ENCODE results near the gene SEL1L. TPM values are rescaled to one million over a fixed set of nuclear protein-coding genes. Genes with fewer than 3 reads are reported as not detected.
A peak's percentile ranks its signal among the peaks of the same experiment; 100 is the strongest.
"Not testable (repeated sequence)": the region's sequence is repeated elsewhere in the genome, so short reads cannot be mapped to it uniquely, and the experiment has no call there.

SEL1L gene
- total RNA-seq, 1 experiment from 2014 or later, result 53.7 TPM

GRCh38 chr14:81464253-81465002 is 69.2 kb downstream of the SEL1L start:
- intact Hi-C loops (cut with micrococcal nuclease; ENCODE audit: unreplicated experiment) (no loop called here), in situ Hi-C loops (cut with HindIII; ENCODE audit: low pct_unique_long_range_greater_than_20kb, low sequenced_read_pairs) (no loop called here)
- TF ChIP-seq TCF7L2 (IDR thresholded peaks at IDR 0.05; ENCODE audit: low read depth, low read length) (no peak), CTCF (IDR thresholded peaks at IDR 0.05) (peak; percentile 81), SIN3A (IDR thresholded peaks at IDR 0.05; ENCODE audit: borderline replicate concordance, insufficient read depth, low read depth, low read length) (no peak), REST (IDR thresholded peaks at IDR 0.05; ENCODE audit: insufficient read depth in 1 of 2, low read depth in 2 of 2, low read length in 1 of 2) (no peak), POLR2AphosphoS5 (IDR thresholded peaks at IDR 0.05; ENCODE audit: low read depth, low read length) (no peak)
- Histone ChIP-seq H3K36me3 (ENCODE audit: control insufficient read depth, insufficient read depth, low read length) (no peaks in the 10 kb centered on the region), H3K9me3 (ENCODE audit: control insufficient read depth, insufficient read depth, low read depth, low read length) (no peaks in the 10 kb centered on the region), H3K4me3 (ENCODE audit: low read depth in 2 of 2, low read length in 2 of 2) (peak overlapping the region; percentile 33 to 63), H3K4me1 (ENCODE audit: control insufficient read depth, insufficient read depth, low read length) (no peaks in the 10 kb centered on the region), H3K27ac (ENCODE audit: low read length) (no peak overlapping the region), H3K27me3 (ENCODE audit: control insufficient read depth, insufficient read depth, low read length) (no peaks in the 10 kb centered on the region)
- BruUV-seq (replicated peaks), result no TSS peak
- ChIA-PET POLR2A (no interaction called here), CTCF (interaction anchor here (0.6 kb wide), 1 partner anchor 9 kb away, joined by 6 read pairs; no protein-coding TSS in a partner anchor)
- DNase-seq (ENCODE audit: low read depth, low spot score) (peak; percentile 61), ATAC-seq (no peak)

- POLR2A ChIA-PET; H3K4me3 ChIP-seq (ENCODE audit: low read depth in 2 of 2, low read length in 2 of 2); in situ Hi-C loops (cut with HindIII; ENCODE audit: low pct_unique_long_range_greater_than_20kb, low sequenced_read_pairs); ATAC-seq; H3K4me1 ChIP-seq (ENCODE audit: control insufficient read depth, insufficient read depth, low read length); H3K27ac ChIP-seq (ENCODE audit: low read length); H3K27me3 ChIP-seq (ENCODE audit: control insufficient read depth, insufficient read depth, low read length); H3K9me3 ChIP-seq (ENCODE audit: control insufficient read depth, insufficient read depth, low read depth, low read length); H3K36me3 ChIP-seq (ENCODE audit: control insufficient read depth, insufficient read depth, low read length); BruUV-seq (replicated peaks); intact Hi-C loops (cut with micrococcal nuclease; ENCODE audit: unreplicated experiment); DNase-seq (ENCODE audit: low read depth, low spot score); CTCF ChIA-PET: not testable (repeated sequence)
These were observed 71.3 kb downstream of the SEL1L start for GRCh38 chr14:81462356-81462755.

- no peaks in the 10 kb centered on the region for H3K4me1 ChIP-seq (ENCODE audit: control insufficient read depth, insufficient read depth, low read length)
- DNase-seq (ENCODE audit: low read depth, low spot score), result no peak
- intact Hi-C loops (cut with micrococcal nuclease; ENCODE audit: unreplicated experiment) (no loop called here), in situ Hi-C loops (cut with HindIII; ENCODE audit: low pct_unique_long_range_greater_than_20kb, low sequenced_read_pairs) (no loop called here)
- H3K9me3 ChIP-seq (ENCODE audit: control insufficient read depth, insufficient read depth, low read depth, low read length), result no peaks in the 10 kb centered on the region
- no TSS peak for BruUV-seq (replicated peaks)
- ChIA-PET POLR2A (interaction anchor here (0.6 kb wide), 1 partner anchor 239 kb away, joined by 12 read pairs; the partner anchor contains the start of gene GTF2A1), CTCF (interaction anchor here (0.6 to 0.7 kb wide), 2 partner anchors 12 to 188 kb away, joined by 3 to 5 read pairs; no protein-coding TSS in a partner anchor)
- no peak overlapping the region for H3K4me3 ChIP-seq (ENCODE audit: low read depth in 2 of 2, low read length in 2 of 2)
- ATAC-seq, result no peak
- TF ChIP-seq TCF7L2 (IDR thresholded peaks at IDR 0.05; ENCODE audit: low read depth, low read length), result no peak
- no peak for TF ChIP-seq REST (IDR thresholded peaks at IDR 0.05; ENCODE audit: insufficient read depth in 1 of 2, low read depth in 2 of 2, low read length in 1 of 2)
- no peak for TF ChIP-seq CTCF (IDR thresholded peaks at IDR 0.05)
- TF ChIP-seq POLR2AphosphoS5 (IDR thresholded peaks at IDR 0.05; ENCODE audit: low read depth, low read length), result no peak
- TF ChIP-seq SIN3A (IDR thresholded peaks at IDR 0.05; ENCODE audit: borderline replicate concordance, insufficient read depth, low read depth, low read length), result no peak
- H3K27me3 ChIP-seq (ENCODE audit: control insufficient read depth, insufficient read depth, low read length), result no peaks in the 10 kb centered on the region
- no peaks in the 10 kb centered on the region for H3K36me3 ChIP-seq (ENCODE audit: control insufficient read depth, insufficient read depth, low read length)
- H3K27ac ChIP-seq (ENCODE audit: low read length), result no peak overlapping the region
These were observed 73.7 kb downstream of the SEL1L start for GRCh38 chr14:81459912-81460311.

Data from Panc1 (cell line).